Measurements from ENCODE around the gene TGFA.

DNA sequence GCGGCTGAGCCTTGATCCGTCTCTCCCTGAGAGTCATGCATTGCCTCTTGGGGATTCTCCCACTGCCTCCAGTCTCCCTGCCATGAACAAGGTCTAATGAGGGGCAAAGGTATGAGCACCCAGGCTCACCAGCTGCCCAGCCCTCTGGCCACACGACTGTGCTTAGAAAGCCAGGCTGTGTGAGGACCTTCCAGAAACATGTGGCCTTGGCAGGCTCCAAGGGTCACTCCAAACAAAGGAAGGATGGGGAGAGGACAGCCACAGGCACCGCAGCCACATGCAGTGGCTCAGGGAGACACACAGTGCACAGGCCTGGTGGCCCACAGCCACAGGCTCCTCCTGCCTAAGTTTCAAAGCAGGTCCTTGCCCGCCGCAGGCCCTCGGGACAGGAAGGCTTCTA is 35.8 kb downstream of the TGFA start:
- no peak for TF ChIP-seq CTCF (IDR thresholded peaks at IDR 0.05)
- TF ChIP-seq POLR2A (IDR thresholded peaks at IDR 0.05), result no peak

Measured in body of pancreas (tissue), 4 donors.